Stomach smooth muscle (tissue), 2 donors: ENCODE data around the gene JUN.

Experiments used
- H3K27ac ChIP-seq: one replicate; pipeline ENCODE4 v1.7.0; 2013; ENCODE audit warnings: mild to moderate bottlenecking, low read length, inconsistent platforms
- H3K27me3 ChIP-seq, 2 donors: one replicate each; pipeline ENCODE4 v1.7.0; 2013; ENCODE audit warnings: low read length in 2 of 2; ENCODE audit not compliant: insufficient read depth in 2 of 2, control insufficient read depth in 1 of 2
- H3K36me3 ChIP-seq, 2 donors: one replicate each; pipeline ENCODE4 v1.7.0; 2013; ENCODE audit warnings: low read length in 2 of 2; ENCODE audit not compliant: control insufficient read depth in 2 of 2, insufficient read depth in 2 of 2
- H3K4me1 ChIP-seq: one replicate; pipeline ENCODE4 v1.7.0; 2013; ENCODE audit warnings: low read length; ENCODE audit not compliant: control insufficient read depth, insufficient read depth
- H3K4me3 ChIP-seq, 2 donors: one replicate each; pipeline ENCODE4 v1.7.0; 2013; ENCODE audit warnings: low read length in 2 of 2
- H3K9ac ChIP-seq, 2 donors: one replicate each; pipeline ENCODE4 v1.7.0; 2013; ENCODE audit warnings: low read length in 2 of 2, mild to moderate bottlenecking in 1 of 2
- H3K9me3 ChIP-seq, 2 donors: one replicate each; pipeline ENCODE4 v1.7.0; 2013; ENCODE audit warnings: low read length in 2 of 2; ENCODE audit not compliant: control insufficient read depth in 2 of 2
- donor health status: healthy.
- donor health status: Pancreatic carcinoma.

The JUN gene

GRCh38 chr1:58783090-58783992 lies 506 bp downstream of the JUN start:
- Histone ChIP-seq H3K4me1 (peaks cover 17% of the 10 kb centered on the region), H3K27me3 (no peaks in the 10 kb centered on the region), H3K27ac (peak overlapping the region; percentile 99), H3K4me3 (peak overlapping the region; percentile 94 to 98), H3K9me3 (no peaks in the 10 kb centered on the region), H3K9ac (peak overlapping the region; percentile 96 to 100), H3K36me3 (peaks cover 0 to 3% of the 10 kb centered on the region in 2 donors)

- H3K27ac ChIP-seq, result peak overlapping the region; percentile 99
- H3K4me3 ChIP-seq, result peak overlapping the region; percentile 94 to 98
- peaks cover 17% of the 10 kb centered on the region for H3K4me1 ChIP-seq
- H3K9me3 ChIP-seq, result no peaks in the 10 kb centered on the region
- peak overlapping the region; percentile 96 to 100 for H3K9ac ChIP-seq
- H3K36me3 ChIP-seq, result peaks cover 0 to 3% of the 10 kb centered on the region in 2 donors
- no peaks in the 10 kb centered on the region for H3K27me3 ChIP-seq
Measured at GRCh38 chr1:58782178-58783089, 1.4 kb downstream of the JUN start.

DNA sequence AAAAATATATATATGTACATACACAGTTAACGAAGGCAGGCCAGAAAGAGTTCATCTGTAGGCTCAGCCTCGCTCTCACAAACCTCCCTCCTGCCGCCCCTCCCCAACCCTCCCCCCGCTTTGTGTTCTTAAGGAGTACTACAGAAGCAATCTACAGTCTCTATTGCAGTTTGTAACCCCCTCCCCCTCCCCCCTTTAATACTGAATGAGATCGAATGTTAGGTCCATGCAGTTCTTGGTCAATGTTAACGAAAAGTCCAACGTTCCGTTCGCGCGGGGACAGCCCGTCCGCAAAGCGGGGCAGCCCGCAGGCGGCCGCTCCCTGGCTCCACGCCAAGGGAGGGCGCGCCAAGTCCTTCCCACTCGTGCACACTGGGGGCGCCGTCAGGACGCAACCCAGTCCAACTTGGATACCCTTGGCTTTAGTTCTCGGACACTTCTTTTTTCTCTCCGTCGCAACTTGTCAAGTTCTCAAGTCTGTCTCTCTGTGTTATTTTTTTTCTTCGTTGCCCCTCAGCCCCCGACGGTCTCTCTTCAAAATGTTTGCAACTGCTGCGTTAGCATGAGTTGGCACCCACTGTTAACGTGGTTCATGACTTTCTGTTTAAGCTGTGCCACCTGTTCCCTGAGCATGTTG lies 2.2 kb downstream of the JUN start:
- Histone ChIP-seq H3K27ac (peak overlapping the region; percentile 99), H3K9me3 (no peaks in the 10 kb centered on the region), H3K9ac (peak overlapping the region; percentile 96 to 100), H3K4me3 (peak overlapping the region; percentile 94 to 98), H3K4me1 (peaks cover 17% of the 10 kb centered on the region), H3K27me3 (no peaks in the 10 kb centered on the region), H3K36me3 (peaks cover 0 to 3% of the 10 kb centered on the region in 2 donors)

GRCh38 chr1:58780836-58781452 lies 2.9 kb downstream of the JUN start:
- peak overlapping the region; percentile 99 for H3K27ac ChIP-seq

DNA sequence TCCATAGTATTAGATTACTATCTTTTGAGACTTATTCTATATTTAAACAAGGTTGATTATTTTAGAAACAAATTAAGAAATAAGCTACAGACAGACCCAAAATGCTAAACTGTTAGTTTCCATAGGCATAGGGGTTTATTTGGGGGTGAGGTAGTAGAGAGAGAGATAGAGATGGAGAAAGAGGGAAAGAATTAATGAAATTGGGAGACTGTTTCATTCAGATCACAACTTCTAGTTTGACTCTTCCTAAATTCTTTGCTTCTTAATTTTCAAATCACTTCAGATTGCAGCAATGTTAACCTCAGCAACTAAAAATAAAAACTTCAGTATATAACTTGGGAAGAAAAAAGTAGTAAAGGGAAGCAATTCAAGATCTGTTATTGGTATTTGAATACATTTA lies 3.4 kb downstream of the JUN start:
- Histone ChIP-seq H3K9ac (peak overlapping the region in 1 of 2 donors; percentile 96), H3K4me3 (peak overlapping the region; percentile 94 to 98), H3K27ac (peak overlapping the region; percentile 99), H3K4me1 (peaks cover 10% of the 10 kb centered on the region), H3K36me3 (peaks cover 0 to 3% of the 10 kb centered on the region in 2 donors), H3K27me3 (no peaks in the 10 kb centered on the region), H3K9me3 (no peaks in the 10 kb centered on the region)

More at GRCh38 chr1:58780836-58781452, 2.9 kb downstream of the JUN start:
- Histone ChIP-seq H3K9ac (peak overlapping the region; percentile 96 to 100), H3K9me3 (no peaks in the 10 kb centered on the region), H3K4me1 (peaks cover 15% of the 10 kb centered on the region), H3K4me3 (peak overlapping the region; percentile 94 to 98), H3K27me3 (no peaks in the 10 kb centered on the region), H3K36me3 (peaks cover 0 to 3% of the 10 kb centered on the region in 2 donors)

DNA sequence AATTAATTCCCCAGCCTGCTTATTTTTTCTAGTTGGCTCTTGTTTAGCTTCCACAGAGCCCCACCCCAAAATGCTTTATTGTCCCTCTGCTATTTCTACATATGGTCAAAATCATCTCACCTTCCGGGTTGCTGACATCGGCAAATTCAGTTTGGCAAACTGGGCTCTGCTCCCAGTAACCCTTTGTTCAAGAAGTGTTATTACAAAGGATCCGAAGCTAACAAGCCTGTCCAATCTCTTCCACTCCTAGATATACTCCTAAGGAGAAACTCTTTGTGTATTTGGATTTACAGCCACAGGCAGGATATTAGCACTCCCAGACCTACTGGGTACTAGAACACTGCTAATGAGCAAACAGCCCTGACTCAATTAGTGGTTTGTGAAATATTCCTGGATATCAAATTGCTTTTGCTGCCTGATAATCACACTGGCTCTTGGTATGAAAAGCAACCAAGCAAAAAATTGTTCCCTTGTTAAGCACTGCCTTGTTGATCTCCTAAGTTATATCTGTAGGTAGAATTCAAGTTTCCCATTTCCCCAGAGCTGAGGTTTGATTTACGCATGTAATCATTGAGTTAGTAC lies 4.0 kb downstream of the JUN start:
- H3K36me3 ChIP-seq, result peaks cover 0 to 3% of the 10 kb centered on the region in 2 donors
- H3K9ac ChIP-seq, result peak overlapping the region; percentile 52 to 96
- peaks cover 7% of the 10 kb centered on the region for H3K4me1 ChIP-seq
- H3K4me3 ChIP-seq, result peak overlapping the region; percentile 94 to 98
- H3K27ac ChIP-seq, result no peak overlapping the region
- no peaks in the 10 kb centered on the region for H3K27me3 ChIP-seq
- H3K9me3 ChIP-seq, result no peaks in the 10 kb centered on the region

DNA sequence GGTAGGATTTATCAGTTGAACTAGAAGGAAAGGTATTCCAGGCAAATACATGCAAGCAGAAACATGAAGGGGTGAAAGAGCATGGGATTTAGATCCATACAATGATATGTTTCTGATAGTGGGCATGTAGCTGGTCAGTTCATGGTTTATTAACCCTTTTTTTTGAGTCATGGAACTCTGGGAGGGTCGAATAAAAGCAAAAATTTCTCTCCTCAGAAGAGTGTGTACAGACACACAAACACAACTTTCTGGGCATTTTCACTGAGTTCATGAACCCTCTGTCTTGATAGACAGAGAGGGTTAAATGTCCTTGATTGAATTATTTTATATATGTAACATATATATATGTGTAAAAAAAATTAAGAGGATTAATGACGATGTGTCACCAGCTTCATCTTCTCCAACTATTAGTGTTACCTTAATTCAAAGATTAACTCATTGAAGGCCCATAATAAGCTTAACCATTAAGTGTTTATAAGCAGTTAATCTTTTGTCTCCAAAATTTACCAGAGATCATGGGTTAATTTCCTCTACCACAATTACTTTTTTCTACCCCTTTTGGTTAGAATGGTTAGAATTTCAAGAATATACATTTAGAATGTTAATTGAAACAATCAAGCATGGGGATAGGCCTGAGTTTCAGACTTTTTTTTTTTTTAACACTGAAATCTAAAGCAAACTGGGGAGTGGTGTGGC lies 4.6 kb downstream of the JUN start:
- H3K4me3 ChIP-seq, result no peak overlapping the region
- H3K27me3 ChIP-seq, result no peaks in the 10 kb centered on the region
- H3K27ac ChIP-seq, result no peak overlapping the region
- H3K36me3 ChIP-seq, result peaks cover 0 to 3% of the 10 kb centered on the region in 2 donors
- H3K4me1 ChIP-seq, result peaks cover 7% of the 10 kb centered on the region
- H3K9me3 ChIP-seq, result no peaks in the 10 kb centered on the region
- no peak overlapping the region for H3K9ac ChIP-seq

DNA sequence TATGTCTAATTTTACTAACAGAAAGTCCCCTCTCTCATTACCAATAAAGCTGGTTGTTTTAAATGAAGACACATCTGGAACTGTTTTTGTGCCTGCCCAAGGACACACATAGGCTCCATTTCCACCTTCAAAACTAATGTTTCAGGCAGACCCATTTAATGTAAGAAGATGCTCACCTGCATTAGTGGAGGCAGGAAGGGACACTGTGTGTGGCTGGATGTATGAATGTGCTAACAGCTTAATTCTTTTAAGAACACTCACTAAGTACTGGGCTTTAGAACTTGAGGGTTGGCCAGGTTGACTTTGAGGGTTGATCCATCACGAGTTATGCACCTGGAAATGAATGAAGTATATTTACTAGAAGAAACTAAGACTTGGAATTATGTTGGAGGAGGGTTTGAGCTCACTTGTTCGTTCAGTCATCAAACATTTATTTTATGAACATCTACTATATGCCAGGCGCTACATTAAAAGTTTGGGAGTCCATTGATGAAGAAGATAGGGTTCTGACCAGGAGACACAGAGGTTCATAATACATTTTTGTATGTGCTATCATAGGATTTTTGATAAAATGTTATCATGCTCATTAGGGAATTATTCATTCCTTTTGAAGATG lies 5.4 kb downstream of the JUN start:
- peaks cover 13% of the 10 kb centered on the region for H3K4me1 ChIP-seq
- no peaks in the 10 kb centered on the region for H3K9me3 ChIP-seq
- no peaks in the 10 kb centered on the region for H3K27me3 ChIP-seq
- no peak overlapping the region for H3K9ac ChIP-seq
- peaks cover 0 to 3% of the 10 kb centered on the region in 2 donors for H3K36me3 ChIP-seq
- H3K4me3 ChIP-seq, result no peak overlapping the region
- no peak overlapping the region for H3K27ac ChIP-seq

- Histone ChIP-seq H3K4me1 (peaks cover 15% of the 10 kb centered on the region), H3K27me3 (no peaks in the 10 kb centered on the region), H3K36me3 (no peaks in the 10 kb centered on the region), H3K27ac (peak overlapping the region; percentile 92), H3K4me3 (no peak overlapping the region), H3K9me3 (no peaks in the 10 kb centered on the region), H3K9ac (peak overlapping the region; percentile 29 to 55)
Measured at GRCh38 chr1:58774027-58774426, 9.8 kb downstream of the JUN start.
